Measurements from ENCODE around the gene FSCN2.

FSCN2 gene

DNA sequence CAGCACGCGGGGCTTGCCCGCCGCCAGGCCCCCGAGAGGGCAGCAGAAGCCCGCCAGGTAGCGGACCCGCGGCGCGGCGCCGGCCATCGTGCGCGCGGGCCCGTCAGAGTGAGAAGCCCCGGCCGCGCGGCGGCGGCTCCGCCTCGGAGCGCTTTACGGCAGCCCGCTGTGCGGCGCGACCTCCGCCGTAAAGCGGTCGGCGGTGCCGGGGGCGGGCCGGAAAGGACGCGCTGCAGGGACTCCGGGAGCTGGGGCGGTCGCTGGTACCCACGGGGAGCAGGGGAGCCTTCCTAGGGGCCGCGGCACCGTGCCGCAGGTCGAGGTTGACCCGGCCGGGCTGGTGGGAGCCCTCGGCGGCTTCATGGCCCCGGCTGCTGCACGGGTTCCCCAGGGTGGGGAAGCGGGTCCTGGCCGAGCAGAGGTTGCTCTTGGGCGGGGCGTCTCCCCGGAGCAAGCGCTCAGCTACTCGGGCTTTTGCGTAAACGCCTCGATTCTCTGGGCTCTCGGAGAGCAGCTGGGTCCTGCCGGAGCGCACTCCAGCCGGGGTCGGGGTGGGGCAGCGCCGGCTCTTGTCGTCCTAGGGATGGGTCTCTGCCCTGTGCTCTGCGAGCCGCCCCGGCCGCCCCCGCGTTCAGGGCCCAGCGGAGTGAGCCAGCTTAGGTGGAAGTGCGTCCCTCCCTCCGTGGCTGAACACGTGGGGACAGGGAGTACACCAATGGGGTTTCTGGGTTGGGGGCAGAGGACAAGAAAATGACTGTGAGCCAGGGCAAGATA is 24.3 kb downstream of the FSCN2 start, which contains the start of gene FAAP100:
TSS of gene FAAP100 (minus strand) at position 110 of the 774 bp plus-strand sequence. CDS start at position 87, 23 bp downstream.
- DNase-seq (ENCODE audit: low read depth in 1 of 2, low spot score in 1 of 2) = peak; percentile 66 to 76

- DNase-seq (ENCODE audit: low read depth in 1 of 2, low spot score in 1 of 2) = peak; percentile 59
Observed at GRCh38 chr17:81553018-81553615, 24.9 kb downstream of the FSCN2 start.

DNA sequence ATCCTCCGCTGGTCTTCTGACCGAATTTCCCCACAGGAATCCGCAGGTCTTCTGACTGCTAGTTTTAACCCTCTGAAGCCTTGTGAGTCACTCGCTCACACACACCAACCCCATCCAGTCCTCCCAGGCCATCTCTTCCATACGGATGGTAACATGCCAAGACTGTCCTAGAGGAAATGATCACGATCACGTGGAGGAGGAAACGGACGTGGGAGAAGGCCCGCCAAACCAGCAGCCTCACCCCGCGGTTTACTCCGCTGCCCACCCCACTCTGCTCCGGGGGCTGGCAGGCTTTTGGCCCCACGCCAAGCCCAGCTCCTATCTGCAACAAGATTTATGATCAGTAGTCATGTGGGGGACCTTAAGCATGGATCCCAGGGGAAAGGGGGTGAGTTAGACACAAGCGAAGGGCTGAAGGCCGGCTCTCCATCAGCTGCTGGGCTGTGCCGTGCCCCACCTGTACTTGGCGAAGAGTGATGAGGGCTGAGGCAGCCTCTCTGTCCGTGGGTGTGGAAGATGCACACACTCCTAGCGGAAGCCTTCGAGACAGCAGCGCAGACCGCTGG is 25.5 kb downstream of the FSCN2 start:
- no peak for DNase-seq (ENCODE audit: low read depth in 1 of 2, low spot score in 1 of 2)

DNA sequence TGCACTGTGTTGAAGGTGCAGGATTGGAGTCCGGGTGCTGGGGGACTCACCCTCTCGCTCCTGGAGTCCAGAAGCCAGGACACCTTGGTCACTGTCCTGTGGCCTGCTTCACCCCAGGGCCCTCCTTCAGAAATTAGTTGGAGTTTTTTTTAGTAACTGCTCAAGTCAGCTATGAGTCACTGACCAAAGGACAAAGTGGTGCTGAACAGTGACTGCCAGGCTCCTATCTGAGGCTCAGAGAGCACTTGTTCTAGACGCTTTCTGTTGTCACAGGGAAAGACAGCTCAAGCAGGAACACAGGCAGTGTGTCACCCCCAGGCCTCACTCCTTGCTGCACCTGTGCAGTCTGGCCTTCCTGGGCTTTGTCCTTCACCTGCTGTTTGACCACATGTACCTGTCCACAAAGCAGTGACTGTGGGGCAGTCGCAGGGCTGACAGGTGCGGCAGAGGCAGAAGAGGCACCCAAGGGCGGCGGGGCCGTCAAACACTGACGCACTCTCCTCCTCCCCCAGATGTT is 28.1 kb downstream of the FSCN2 start:
- no peak for DNase-seq (ENCODE audit: low read depth in 1 of 2, low spot score in 1 of 2)

GRCh38 chr17:81556863-81557262 is 28.7 kb downstream of the FSCN2 start:
- DNase-seq (ENCODE audit: low read depth in 1 of 2, low spot score in 1 of 2) = no peak

- DNase-seq (ENCODE audit: low read depth in 1 of 2, low spot score in 1 of 2) = no peak
Observed at GRCh38 chr17:81557276-81558114, 29.3 kb downstream of the FSCN2 start.

GRCh38 chr17:81558115-81558468 is 29.9 kb downstream of the FSCN2 start:
- DNase-seq (ENCODE audit: low read depth in 1 of 2, low spot score in 1 of 2) = no peak

GRCh38 chr17:81558941-81559806 is 31.0 kb downstream of the FSCN2 start:
- no peak for DNase-seq (ENCODE audit: low read depth in 1 of 2, low spot score in 1 of 2)

DNA sequence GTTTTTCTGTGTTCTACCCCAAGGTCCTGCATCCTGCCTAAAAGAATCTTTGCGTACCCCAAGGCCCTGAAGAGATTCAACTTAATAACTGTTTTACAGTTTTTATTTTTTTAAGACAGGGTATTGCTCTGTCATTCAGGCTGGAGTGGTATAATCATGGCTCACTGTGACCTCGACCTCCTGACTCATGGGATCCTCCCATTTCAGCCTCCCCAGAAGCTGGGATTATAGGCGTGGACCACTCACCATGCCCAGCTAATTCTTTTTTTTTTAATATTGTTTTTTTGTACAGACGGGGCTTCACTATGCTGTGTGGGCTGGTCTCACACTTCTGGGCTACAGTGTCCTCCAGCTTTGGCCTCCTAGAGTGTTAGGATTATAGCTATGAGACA is 33.3 kb downstream of the FSCN2 start:
- no peak for DNase-seq (ENCODE audit: low read depth in 1 of 2, low spot score in 1 of 2)

DNA sequence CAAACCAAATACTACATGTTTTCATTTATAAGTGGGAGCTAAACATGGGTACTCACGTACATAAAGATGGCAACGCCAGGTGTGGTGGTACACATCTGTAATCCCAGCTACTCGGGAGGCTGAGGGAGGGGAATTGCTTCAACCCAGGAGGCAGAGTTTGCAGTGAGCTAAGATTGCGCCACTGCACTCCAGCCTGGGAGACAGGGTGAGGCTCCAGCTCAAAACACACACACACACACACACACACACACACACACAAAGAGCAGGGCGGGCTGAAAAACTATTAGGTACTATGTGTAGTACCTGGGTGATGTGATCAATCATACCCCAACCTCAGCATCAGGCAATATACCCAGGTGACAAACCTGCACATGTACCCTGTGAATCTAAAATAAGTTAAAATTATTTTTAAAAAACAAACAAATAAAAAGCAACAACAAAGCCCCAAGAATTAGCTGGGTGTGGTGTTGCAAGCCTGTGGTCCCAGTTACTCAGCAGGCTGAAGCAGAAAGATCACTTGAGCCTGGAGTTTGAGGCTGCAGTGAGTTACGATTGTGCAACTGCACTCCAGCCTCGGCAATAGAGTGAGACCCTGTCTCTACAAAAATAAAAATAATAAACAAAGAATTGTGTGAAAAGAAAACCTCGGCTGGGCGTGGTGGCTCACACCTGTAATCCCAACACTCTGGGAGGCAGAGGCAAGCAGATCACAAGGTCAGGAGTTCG is 35.8 kb downstream of the FSCN2 start:
- DNase-seq (ENCODE audit: low read depth in 1 of 2, low spot score in 1 of 2) = no peak

DNA sequence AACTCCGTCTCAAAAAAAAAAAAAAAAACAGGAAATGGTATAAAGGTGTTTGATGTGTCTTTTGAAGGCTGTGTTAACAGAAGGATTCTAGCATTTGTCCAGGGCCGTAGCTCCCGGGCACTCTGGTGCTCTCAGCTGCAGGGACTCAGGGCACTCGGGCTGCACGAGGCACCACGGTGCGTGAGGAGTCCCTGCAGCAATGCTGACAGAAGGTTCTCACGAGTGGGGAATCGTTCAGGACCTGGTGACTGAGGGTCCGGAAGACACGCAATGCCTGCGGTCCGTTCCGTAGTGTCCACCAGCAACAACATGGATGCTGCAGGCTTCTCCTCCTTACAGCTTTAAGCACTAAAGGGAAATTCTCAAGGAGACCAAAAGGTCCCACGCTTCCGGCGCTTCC is 36.6 kb downstream of the FSCN2 start:
- no peak for DNase-seq (ENCODE audit: low read depth in 1 of 2, low spot score in 1 of 2)

- DNase-seq (ENCODE audit: low read depth in 1 of 2, low spot score in 1 of 2) = no peak
Observed at GRCh38 chr17:81565231-81565630, 37.1 kb downstream of the FSCN2 start.

DNA sequence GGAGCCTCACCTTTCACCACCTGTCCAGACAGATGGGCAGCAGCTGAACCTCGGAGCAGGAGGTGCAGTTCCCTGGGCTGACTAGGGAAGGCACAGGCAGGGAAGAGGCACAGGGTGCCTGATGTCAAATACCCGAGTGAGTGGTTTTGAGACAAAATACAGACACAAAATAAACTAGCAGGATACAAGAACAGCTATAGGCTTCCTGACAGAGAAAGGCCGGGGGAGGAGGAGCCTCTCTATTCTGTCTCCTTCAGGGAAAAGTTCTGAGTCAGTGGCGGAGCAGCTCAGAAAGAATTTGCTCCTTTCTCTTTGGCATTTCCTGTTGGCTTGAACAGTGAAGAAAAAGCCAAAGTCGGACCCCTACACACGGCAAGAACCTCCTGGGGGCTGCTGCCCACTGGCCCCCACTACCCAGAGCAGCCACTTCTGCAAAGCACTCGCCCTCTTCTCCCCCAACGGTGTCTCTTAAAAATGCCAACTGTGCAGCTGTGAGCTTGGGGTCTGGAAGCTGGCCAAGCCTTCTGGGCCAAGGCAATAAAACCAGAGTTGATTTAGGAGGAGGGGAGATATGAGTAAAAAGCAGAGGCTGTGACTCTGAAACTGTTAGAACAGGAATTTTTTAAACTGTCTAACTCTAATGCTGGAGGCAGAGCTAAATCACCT is 38.4 kb downstream of the FSCN2 start:
- no peak for DNase-seq (ENCODE audit: low read depth in 1 of 2, low spot score in 1 of 2)

- DNase-seq (ENCODE audit: low read depth in 1 of 2, low spot score in 1 of 2) = no peak
Observed at GRCh38 chr17:81567191-81567590, 39.0 kb downstream of the FSCN2 start.

GRCh38 chr17:81568416-81568815 is 40.2 kb downstream of the FSCN2 start:
- DNase-seq (ENCODE audit: low read depth in 1 of 2, low spot score in 1 of 2) = no peak

GRCh38 chr17:81569986-81570514 is 41.9 kb downstream of the FSCN2 start:
- DNase-seq (ENCODE audit: low read depth in 1 of 2, low spot score in 1 of 2) = no peak

- DNase-seq (ENCODE audit: low read depth in 1 of 2, low spot score in 1 of 2) = no peak
Observed at GRCh38 chr17:81570964-81571363, 42.8 kb downstream of the FSCN2 start.

GRCh38 chr17:81572563-81573168 is 44.5 kb downstream of the FSCN2 start:
- no peak for DNase-seq (ENCODE audit: low read depth in 1 of 2, low spot score in 1 of 2)

Measured in stimulated activated CD4-positive, alpha-beta T cell treated with anti-CD3 and anti-CD28 coated beads, Interleukin-15, amount 100 ng/mL, for 1 hour (primary cell).